Measurements from ENCODE around the gene DAPP1. TPM values are rescaled to one million over a fixed set of nuclear protein-coding genes. Genes with fewer than 3 reads are reported as not detected.

The DAPP1 gene
- polyA plus RNA-seq, 3 donors: 63.1 to 125 (median 87.2) TPM

DNA sequence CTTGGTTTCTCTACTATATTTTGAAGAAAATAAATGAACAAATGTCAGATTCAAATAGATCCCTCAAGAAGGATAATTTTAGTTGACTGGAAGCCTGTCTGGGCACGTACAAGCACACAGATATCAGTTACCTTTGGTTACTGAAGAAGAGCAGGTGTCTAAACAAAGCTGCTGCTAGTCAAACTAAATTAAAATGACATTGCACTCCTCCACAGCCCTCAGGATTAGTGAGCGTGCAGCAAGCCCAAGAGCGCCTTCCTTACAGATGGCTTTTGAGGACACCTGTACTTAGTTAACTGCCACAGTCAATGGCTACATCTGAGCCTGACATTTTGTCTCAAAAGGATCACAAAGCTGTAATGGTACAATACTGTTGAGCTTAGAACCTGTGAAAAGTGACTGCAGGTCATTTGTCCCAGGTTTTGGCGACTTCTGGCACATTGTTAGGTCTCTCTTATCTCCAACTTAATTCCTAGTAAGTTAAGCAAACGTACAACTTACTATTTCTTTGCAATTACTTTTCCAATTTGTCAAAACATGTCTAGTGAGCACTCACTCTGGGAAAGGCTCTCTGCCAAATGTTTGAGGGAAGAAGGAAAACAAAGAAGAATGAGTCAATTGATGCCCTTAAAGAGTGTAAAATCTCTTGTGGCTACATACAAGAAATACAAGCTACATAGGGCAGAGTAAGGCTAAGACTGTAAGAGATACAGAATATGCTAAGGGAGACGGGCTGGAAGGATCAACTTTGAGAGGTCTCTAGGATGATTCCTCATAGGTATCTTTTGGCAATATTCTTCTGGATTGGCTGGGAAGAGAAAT, 25.6 kb upstream of the DAPP1 start:
- Histone ChIP-seq H3K79me2 (ENCODE audit: insufficient read depth, low read length) (no peaks in the 10 kb centered on the region), H2AFZ (ENCODE audit: insufficient read depth, low read depth, low read length, poor library complexity, severe bottlenecking) (no peak overlapping the region), H3K4me3 (replicated peaks in 1 of 3; ENCODE audit: low read depth in 2 of 3, low read length in 3 of 3) (no peak overlapping the region), H3K4me1 (ENCODE audit: control insufficient read depth in 1 of 2, insufficient read depth in 2 of 2, low read length in 2 of 2) (no peaks in the 10 kb centered on the region), H3K4me2 (replicated peaks; ENCODE audit: extremely low read depth, low read length, poor library complexity, severe bottlenecking) (no peak overlapping the region), H3K9ac (ENCODE audit: insufficient read depth, low read length, poor library complexity, severe bottlenecking) (no peak overlapping the region), H3K9me3 (replicated peaks in 1 of 2; ENCODE audit: control insufficient read depth in 1 of 2, insufficient read depth in 1 of 2, low read length in 2 of 2) (no peaks in the 10 kb centered on the region), H3K27me3 (ENCODE audit: control insufficient read depth in 2 of 2, insufficient read depth in 2 of 2, low read length in 2 of 2) (peaks cover 0 to 2% of the 10 kb centered on the region in 2 donors), H3K36me3 (replicated peaks in 1 of 2; ENCODE audit: control insufficient read depth in 1 of 2, insufficient read depth in 2 of 2, low read length in 2 of 2) (no peaks in the 10 kb centered on the region), H3K27ac (ENCODE audit: low read depth in 1 of 2, low read length in 2 of 2) (no peak overlapping the region), H4K20me1 (ENCODE audit: insufficient read depth, low read length) (no peaks in the 10 kb centered on the region)
- H3K36me3 Mint-ChIP-seq: no peaks in the 10 kb centered on the region
- intact Hi-C loops (cut with micrococcal nuclease): no loop called here
- no peak for DNase-seq
- peaks cover 3 to 8% (median 7%) of the 10 kb centered on the region in 3 donors for H3K27me3 Mint-ChIP-seq (ENCODE audit: low read depth in 3 of 3)
- WGBS (ENCODE audit: insufficient coverage): 87% methylated on average over 3 of the region's 6 CpGs
- TF ChIP-seq, protein P1, sequence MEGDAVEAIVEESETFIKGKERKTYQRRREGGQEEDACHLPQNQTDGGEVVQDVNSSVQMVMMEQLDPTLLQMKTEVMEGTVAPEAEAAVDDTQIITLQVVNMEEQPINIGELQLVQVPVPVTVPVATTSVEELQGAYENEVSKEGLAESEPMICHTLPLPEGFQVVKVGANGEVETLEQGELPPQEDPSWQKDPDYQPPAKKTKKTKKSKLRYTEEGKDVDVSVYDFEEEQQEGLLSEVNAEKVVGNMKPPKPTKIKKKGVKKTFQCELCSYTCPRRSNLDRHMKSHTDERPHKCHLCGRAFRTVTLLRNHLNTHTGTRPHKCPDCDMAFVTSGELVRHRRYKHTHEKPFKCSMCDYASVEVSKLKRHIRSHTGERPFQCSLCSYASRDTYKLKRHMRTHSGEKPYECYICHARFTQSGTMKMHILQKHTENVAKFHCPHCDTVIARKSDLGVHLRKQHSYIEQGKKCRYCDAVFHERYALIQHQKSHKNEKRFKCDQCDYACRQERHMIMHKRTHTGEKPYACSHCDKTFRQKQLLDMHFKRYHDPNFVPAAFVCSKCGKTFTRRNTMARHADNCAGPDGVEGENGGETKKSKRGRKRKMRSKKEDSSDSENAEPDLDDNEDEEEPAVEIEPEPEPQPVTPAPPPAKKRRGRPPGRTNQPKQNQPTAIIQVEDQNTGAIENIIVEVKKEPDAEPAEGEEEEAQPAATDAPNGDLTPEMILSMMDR (IDR thresholded peaks at IDR 0.05): no peak
- H3K4me1 Mint-ChIP-seq: no peaks in the 10 kb centered on the region
- H3K9me3 Mint-ChIP-seq: peaks cover 4 to 17% (median 7%) of the 10 kb centered on the region in 7 donors
- no peak overlapping the region for H3K4me3 Mint-ChIP-seq
- no peak overlapping the region for H3K27ac Mint-ChIP-seq

DNA sequence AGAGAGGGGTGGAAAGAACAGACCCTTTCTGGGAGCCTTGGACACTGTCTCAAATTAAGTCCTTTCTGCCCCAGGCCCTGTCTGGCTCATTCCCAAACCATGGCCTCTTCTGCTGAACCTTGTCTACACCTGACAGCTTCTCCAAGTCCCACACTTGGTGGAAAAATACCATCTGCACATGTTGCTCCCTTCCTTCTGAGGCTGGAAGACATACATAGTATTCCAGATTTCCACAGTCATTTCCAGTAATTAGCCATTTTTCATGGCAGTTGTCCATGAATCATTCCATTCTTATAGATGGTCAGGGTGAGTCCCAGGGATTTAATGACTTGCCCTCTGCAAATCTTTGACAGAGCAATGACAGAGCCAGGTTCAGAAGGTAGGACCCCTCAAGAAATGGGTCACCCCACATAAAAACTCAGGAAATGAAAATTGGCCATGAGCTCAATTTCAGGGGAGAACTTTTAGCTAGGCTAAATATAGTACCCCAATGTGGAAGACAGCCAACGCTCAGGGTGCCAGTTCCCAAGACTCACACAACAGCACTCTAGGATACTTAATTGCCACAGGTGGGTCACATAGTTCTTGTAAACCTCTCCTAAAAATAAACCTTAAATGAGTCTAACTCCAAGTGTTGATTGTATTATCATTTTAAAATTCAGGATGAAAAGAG, 16.2 kb upstream of the DAPP1 start:
- Mint-ChIP-seq H3K9me3 (peaks cover 9 to 18% (median 14%) of the 10 kb centered on the region in 7 donors), H3K36me3 (no peaks in the 10 kb centered on the region), H3K27me3 (ENCODE audit: low read depth in 3 of 3) (peaks cover 3 to 8% (median 5%) of the 10 kb centered on the region in 3 donors), H3K4me1 (no peaks in the 10 kb centered on the region), H3K4me3 (no peak overlapping the region), H3K27ac (no peak overlapping the region)
- TF ChIP-seq, protein P1 (IDR thresholded peaks at IDR 0.05): no peak
- DNase-seq: no peak
- H3K4me2 ChIP-seq (replicated peaks; ENCODE audit: extremely low read depth, low read length, poor library complexity, severe bottlenecking): no peak overlapping the region
- H3K36me3 ChIP-seq (replicated peaks in 1 of 2; ENCODE audit: control insufficient read depth in 1 of 2, insufficient read depth in 2 of 2, low read length in 2 of 2): no peaks in the 10 kb centered on the region
- intact Hi-C loops (cut with micrococcal nuclease): no loop called here
- no peaks in the 10 kb centered on the region for H4K20me1 ChIP-seq (ENCODE audit: insufficient read depth, low read length)
- H2AFZ ChIP-seq (ENCODE audit: insufficient read depth, low read depth, low read length, poor library complexity, severe bottlenecking): no peak overlapping the region
- H3K27me3 ChIP-seq (ENCODE audit: control insufficient read depth in 2 of 2, insufficient read depth in 2 of 2, low read length in 2 of 2): peaks cover 3 to 5% of the 10 kb centered on the region in 2 donors
- no peak overlapping the region for H3K4me3 ChIP-seq (replicated peaks in 1 of 3; ENCODE audit: low read depth in 2 of 3, low read length in 3 of 3)
- no peaks in the 10 kb centered on the region for H3K4me1 ChIP-seq (ENCODE audit: control insufficient read depth in 1 of 2, insufficient read depth in 2 of 2, low read length in 2 of 2)
- H3K9me3 ChIP-seq (replicated peaks in 1 of 2; ENCODE audit: control insufficient read depth in 1 of 2, insufficient read depth in 1 of 2, low read length in 2 of 2): peaks cover 0 to 9% of the 10 kb centered on the region in 2 donors
- no peak overlapping the region for H3K9ac ChIP-seq (ENCODE audit: insufficient read depth, low read length, poor library complexity, severe bottlenecking)
- no peaks in the 10 kb centered on the region for H3K79me2 ChIP-seq (ENCODE audit: insufficient read depth, low read length)
- no peak overlapping the region for H3K27ac ChIP-seq (ENCODE audit: low read depth in 1 of 2, low read length in 2 of 2)
- WGBS (ENCODE audit: insufficient coverage): 100% methylated on average over 1 of the region's 1 CpG
